ENCODE data around the gene FRG1.
"Not testable (repeated sequence)": the region's sequence is repeated elsewhere in the genome, so short reads cannot be mapped to it uniquely, and the experiment has no call there.

DNA sequence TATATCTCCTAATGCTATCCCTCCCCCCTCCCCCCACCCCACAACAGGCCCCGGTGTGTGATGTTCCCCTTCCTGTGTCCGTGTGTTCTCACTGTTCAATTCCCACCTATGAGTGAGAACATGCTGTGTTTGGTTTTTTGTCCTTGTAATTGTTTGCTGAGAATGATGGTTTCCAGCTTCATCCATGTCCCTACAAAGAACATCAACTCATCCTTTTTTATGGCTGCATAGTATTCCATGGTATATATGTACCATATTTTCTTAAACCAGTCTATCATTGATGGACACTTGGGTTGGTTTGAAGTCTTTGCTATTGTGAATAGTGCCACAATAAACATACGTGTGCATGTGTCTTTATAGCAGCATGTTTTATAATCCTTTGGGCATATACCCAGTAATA is 49.3 kb downstream of the FRG1 start:
- not testable (repeated sequence) for TF ChIP-seq POLR2A (IDR thresholded peaks at IDR 0.05; ENCODE audit: low read length); GATA1 (IDR thresholded peaks at IDR 0.05; ENCODE audit: low read depth, low read length)

Measured in erythroblast (primary cell).